ENCODE measurements around the gene TMEM117. TPM values are rescaled to one million over a fixed set of nuclear protein-coding genes. Genes with fewer than 3 reads are reported as not detected.
"Not testable (repeated sequence)": the region's sequence is repeated elsewhere in the genome, so short reads cannot be mapped to it uniquely, and the experiment has no call there.

The TMEM117 gene
- total RNA-seq, 6 experiments from 2014 or later, result 2.4 to 15.3 (median 3.1) TPM

DNA sequence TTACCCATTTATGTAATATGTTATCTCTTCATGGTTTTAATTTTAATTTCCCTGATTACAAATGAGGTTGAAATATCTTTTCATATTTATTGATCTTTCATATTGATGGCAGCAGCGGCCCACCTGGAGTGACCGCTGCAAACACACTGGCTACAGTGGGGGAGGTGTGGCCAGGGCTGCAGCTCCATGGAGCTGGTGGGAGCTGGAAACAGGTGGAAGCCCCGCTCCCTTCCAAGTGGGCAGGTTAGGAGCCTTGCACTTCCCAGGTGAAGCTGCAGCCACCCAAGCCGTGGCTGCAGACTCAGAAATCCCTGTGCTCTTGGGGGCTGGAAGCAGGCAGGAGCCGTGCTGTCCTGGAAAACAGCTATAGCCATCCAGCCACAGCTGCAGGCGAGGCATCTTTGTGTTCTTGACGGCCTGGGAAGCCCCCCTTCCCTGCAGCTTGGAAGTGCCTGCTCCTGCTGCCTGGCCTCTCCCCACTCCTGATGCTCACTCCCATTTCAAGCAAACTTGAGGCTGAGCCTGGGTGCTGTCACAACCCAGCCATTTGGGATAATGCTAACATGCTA, 201.1 kb downstream of the TMEM117 start:
- no peak for TF ChIP-seq POLR2A (IDR thresholded peaks at IDR 0.05)
- TF ChIP-seq, protein P1, sequence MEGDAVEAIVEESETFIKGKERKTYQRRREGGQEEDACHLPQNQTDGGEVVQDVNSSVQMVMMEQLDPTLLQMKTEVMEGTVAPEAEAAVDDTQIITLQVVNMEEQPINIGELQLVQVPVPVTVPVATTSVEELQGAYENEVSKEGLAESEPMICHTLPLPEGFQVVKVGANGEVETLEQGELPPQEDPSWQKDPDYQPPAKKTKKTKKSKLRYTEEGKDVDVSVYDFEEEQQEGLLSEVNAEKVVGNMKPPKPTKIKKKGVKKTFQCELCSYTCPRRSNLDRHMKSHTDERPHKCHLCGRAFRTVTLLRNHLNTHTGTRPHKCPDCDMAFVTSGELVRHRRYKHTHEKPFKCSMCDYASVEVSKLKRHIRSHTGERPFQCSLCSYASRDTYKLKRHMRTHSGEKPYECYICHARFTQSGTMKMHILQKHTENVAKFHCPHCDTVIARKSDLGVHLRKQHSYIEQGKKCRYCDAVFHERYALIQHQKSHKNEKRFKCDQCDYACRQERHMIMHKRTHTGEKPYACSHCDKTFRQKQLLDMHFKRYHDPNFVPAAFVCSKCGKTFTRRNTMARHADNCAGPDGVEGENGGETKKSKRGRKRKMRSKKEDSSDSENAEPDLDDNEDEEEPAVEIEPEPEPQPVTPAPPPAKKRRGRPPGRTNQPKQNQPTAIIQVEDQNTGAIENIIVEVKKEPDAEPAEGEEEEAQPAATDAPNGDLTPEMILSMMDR (IDR thresholded peaks at IDR 0.05), result no peak
- intact Hi-C loops (cut with DNase I), result no loop called here
- Histone ChIP-seq H3K27ac (no peak overlapping the region), H3K9me3 (no peaks in the 10 kb centered on the region), H3K4me3 (no peak overlapping the region), H3K36me3 (no peaks in the 10 kb centered on the region), H3K27me3 (no peaks in the 10 kb centered on the region), H3K4me1 (no peaks in the 10 kb centered on the region)
- WGBS (ENCODE audit: insufficient coverage, low coverage, low lambda C conversion rate, missing lambda C conversion rate), result no CpG with 5 or more reads among the region's 7 CpGs
- ATAC-seq (no peak), DNase-seq (no peak)

DNA sequence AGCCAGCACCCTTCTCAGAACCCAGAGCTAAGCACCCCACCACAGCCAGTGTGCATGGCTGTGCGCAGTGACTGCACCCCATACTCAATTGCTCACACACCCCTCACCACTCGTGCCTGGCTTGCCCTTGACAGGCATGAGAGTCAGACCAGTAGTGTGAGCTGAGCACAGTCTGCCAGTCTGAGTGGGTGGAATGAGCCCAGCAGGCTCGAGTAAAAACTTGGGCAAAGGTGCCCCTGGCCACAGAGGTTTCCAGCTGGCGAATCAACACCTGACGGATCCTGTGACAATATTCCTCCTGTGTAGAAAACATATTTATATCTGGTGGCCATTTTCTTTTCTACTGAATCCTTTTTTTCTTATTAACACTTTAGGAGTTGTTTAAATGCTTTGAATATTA, 202.5 kb downstream of the TMEM117 start:
- no peak for DNase-seq

DNA sequence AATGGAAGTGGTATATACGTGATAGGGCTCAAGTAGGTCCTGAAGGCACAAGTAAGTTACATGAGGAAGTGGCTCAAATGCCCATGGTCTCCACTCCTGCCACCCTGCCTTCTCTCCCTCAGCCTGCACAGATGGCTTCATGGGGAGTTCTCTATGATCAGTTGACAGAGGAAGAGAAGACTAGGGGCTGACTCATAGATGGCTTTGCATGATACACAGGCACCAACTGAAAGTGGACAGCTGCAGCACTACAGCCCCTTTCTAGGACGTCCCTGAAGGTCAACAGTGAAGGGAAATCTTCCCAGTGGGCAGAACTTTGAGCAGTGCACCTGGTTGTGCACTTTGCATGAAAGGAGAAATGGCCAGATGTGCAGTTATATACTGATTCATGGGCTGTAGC, 208.6 kb downstream of the TMEM117 start:
- ATAC-seq; DNase-seq; H3K4me3 ChIP-seq; H3K4me1 ChIP-seq; H3K27me3 ChIP-seq; H3K27ac ChIP-seq; H3K9me3 ChIP-seq; H3K36me3 ChIP-seq; intact Hi-C loops (cut with DNase I): not testable (repeated sequence)
- WGBS (ENCODE audit: insufficient coverage, low coverage, low lambda C conversion rate, missing lambda C conversion rate), result no CpG with 5 or more reads among the region's 2 CpGs

More for the DNA sequence above, 202.5 kb downstream of the TMEM117 start:
- ATAC-seq, result no peak
- no peaks in the 10 kb centered on the region for H3K9me3 ChIP-seq
- H3K4me3 ChIP-seq, result no peak overlapping the region
- TF ChIP-seq POLR2A (IDR thresholded peaks at IDR 0.05), result no peak
- TF ChIP-seq, protein P1 (IDR thresholded peaks at IDR 0.05), result no peak
- 98% methylated on average over 4 of the region's 5 CpGs for WGBS (ENCODE audit: insufficient coverage, low coverage, low lambda C conversion rate, missing lambda C conversion rate)
- no peaks in the 10 kb centered on the region for H3K4me1 ChIP-seq
- no peak overlapping the region for H3K27ac ChIP-seq
- H3K27me3 ChIP-seq, result no peaks in the 10 kb centered on the region
- no peaks in the 10 kb centered on the region for H3K36me3 ChIP-seq
- intact Hi-C loops (cut with DNase I), result no loop called here

DNA sequence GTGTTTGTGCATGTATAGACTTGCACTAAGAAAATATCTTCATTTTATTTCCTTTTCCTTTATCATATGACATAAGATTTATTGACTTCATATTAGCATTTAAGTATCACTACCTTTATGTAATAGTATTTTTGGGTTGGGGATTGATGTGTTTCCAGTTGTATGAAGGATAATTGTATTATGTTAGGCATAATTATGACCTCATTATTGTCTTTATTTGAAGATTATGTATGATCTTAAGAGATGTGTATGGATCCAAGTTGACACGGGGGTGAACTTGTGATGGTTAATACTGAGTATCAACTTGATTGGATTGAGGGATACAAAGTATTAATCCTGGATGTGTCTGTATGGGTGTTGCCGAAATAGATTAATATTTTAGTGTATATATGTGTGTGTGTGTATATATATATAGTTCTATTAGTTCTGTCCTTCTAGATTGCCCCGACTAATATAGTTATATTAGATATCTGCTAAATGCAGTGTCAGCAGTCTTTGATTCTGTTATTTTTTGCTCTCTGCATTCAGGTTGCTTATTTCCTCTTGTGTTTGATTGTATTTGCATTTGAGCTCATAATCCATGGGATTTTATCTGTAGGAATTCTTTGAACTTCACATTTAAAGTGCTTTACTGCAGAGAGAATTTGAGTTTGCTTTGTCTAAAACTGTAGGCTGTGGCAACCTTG, 211.0 kb downstream of the TMEM117 start:
- H3K36me3 ChIP-seq, result no peaks in the 10 kb centered on the region
- ATAC-seq (no peak), DNase-seq (no peak)
- H3K9me3 ChIP-seq, result no peaks in the 10 kb centered on the region
- intact Hi-C loops (cut with DNase I), result no loop called here
- H3K27ac ChIP-seq, result no peak overlapping the region
- 89% methylated on average over 3 of the region's 3 CpGs for WGBS (ENCODE audit: insufficient coverage, low coverage, low lambda C conversion rate, missing lambda C conversion rate)
- no peak overlapping the region for H3K4me3 ChIP-seq
- TF ChIP-seq, protein P1 (IDR thresholded peaks at IDR 0.05), result no peak
- TF ChIP-seq POLR2A (IDR thresholded peaks at IDR 0.05), result no peak
- no peaks in the 10 kb centered on the region for H3K27me3 ChIP-seq
- H3K4me1 ChIP-seq, result no peaks in the 10 kb centered on the region

DNA sequence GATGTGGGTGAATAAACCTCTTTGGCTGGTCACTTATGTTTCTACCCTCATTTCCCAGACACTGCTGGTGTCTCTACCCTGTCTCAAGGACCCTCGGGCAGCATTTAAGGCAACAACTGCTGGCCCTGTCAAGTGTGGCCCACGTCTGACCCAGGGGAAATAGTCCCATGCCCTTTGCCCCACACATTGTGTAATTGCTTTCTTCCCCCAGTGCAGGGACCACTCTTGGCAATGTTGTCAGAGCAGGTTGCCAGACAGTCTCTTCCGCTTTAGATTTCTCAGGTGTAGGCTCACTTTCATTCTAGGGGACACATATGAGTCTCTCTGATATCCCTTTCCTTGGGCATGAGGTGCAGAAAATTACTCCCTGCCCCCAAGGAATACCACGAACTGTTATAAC, 216.7 kb downstream of the TMEM117 start:
- H3K27me3 ChIP-seq, result no peaks in the 10 kb centered on the region
- H3K4me3 ChIP-seq, result no peak overlapping the region
- ATAC-seq (peak in 3 of 4 donors; percentile 31 to 69 (median 67)), DNase-seq (no peak)
- no peaks in the 10 kb centered on the region for H3K4me1 ChIP-seq
- H3K27ac ChIP-seq, result no peak overlapping the region
- TF ChIP-seq POLR2A (IDR thresholded peaks at IDR 0.05), result no peak
- TF ChIP-seq, protein P1 (IDR thresholded peaks at IDR 0.05), result no peak
- H3K9me3 ChIP-seq, result no peaks in the 10 kb centered on the region
- WGBS (ENCODE audit: insufficient coverage, low coverage, low lambda C conversion rate, missing lambda C conversion rate), result 36% methylated on average over 4 of the region's 4 CpGs
- no peaks in the 10 kb centered on the region for H3K36me3 ChIP-seq
- intact Hi-C loops (cut with DNase I), result no loop called here
